Stimulated activated naive CD8-positive, alpha-beta T cell treated with anti-CD3 and anti-CD28 coated beads, Interleukin-15, amount 100 ng/mL, for 72 hours (primary cell): ENCODE measurements around the gene FXN.
"Not testable (repeated sequence)": the region's sequence is repeated elsewhere in the genome, so short reads cannot be mapped to it uniquely, and the experiment has no call there.

Source experiments
- ATAC-seq: fragments of 150-1000 bp; cut with Tn5 transposase; 2 replicates; pipeline ENCODE4 v1.10.0; 2021; ENCODE audit warnings: mild to moderate bottlenecking, moderate library complexity
- DNase-seq, 2 donors: peaks; one replicate each; pipeline ENCODE4 v3.0.0; 2021 to 2022
- H3K27ac Mint-ChIP-seq, 2 donors: one replicate each; pipeline ENCODE4 v1.8.0; 2022; ENCODE audit warnings: mild to moderate bottlenecking in 2 of 2, mixed read lengths in 2 of 2, moderate library complexity in 2 of 2
- H3K27me3 Mint-ChIP-seq: one replicate; pipeline ENCODE4 v1.8.0; 2022; ENCODE audit warnings: mixed read lengths
- H3K4me1 Mint-ChIP-seq: one replicate; pipeline ENCODE4 v1.8.0; 2022; ENCODE audit warnings: mild to moderate bottlenecking, mixed read lengths
- H3K4me3 Mint-ChIP-seq, 2 donors: one replicate each; pipeline ENCODE4 v1.8.0; 2022; ENCODE audit warnings: mild to moderate bottlenecking in 2 of 2, mixed read lengths in 2 of 2, moderate library complexity in 1 of 2
- H3K9me3 Mint-ChIP-seq, 2 donors: one replicate each; pipeline ENCODE4 v1.8.0; 2022; ENCODE audit warnings: mixed read lengths in 2 of 2

FXN gene

GRCh38 chr9:69045821-69046220 lies 10.3 kb downstream of the FXN start:
- ATAC-seq (no peak), DNase-seq (no peak)
- H3K4me3 Mint-ChIP-seq, result no peak overlapping the region
- H3K27ac Mint-ChIP-seq, result no peak overlapping the region
- peaks cover 39% of the 10 kb centered on the region for H3K4me1 Mint-ChIP-seq
- H3K9me3 Mint-ChIP-seq, result no peaks in the 10 kb centered on the region
- no peaks in the 10 kb centered on the region for H3K27me3 Mint-ChIP-seq

GRCh38 chr9:69046723-69047122 lies 11.2 kb downstream of the FXN start:
- H3K27ac Mint-ChIP-seq, result peak overlapping the region in 1 of 2 donors; percentile 19

GRCh38 chr9:69047371-69047770 lies 11.8 kb downstream of the FXN start:
- H3K27me3 Mint-ChIP-seq, result no peaks in the 10 kb centered on the region
- peaks cover 32% of the 10 kb centered on the region for H3K4me1 Mint-ChIP-seq
- no peak overlapping the region for H3K4me3 Mint-ChIP-seq
- no peaks in the 10 kb centered on the region for H3K9me3 Mint-ChIP-seq
- DNase-seq (no peak), ATAC-seq (no peak)
- peak overlapping the region in 1 of 2 donors; percentile 79 for H3K27ac Mint-ChIP-seq

More at GRCh38 chr9:69046723-69047122, 11.2 kb downstream of the FXN start:
- no peaks in the 10 kb centered on the region for H3K27me3 Mint-ChIP-seq
- peaks cover 34% of the 10 kb centered on the region for H3K4me1 Mint-ChIP-seq
- no peak overlapping the region for H3K4me3 Mint-ChIP-seq
- no peaks in the 10 kb centered on the region for H3K9me3 Mint-ChIP-seq
- DNase-seq (no peak), ATAC-seq (no peak)

- no peak for ATAC-seq
- H3K9me3 Mint-ChIP-seq, result no peaks in the 10 kb centered on the region
Observed at GRCh38 chr9:69049094-69049493, 13.5 kb downstream of the FXN start.

GRCh38 chr9:69050936-69051335 lies 15.4 kb downstream of the FXN start:
- DNase-seq, H3K4me3 Mint-ChIP-seq, H3K4me1 Mint-ChIP-seq, H3K27me3 Mint-ChIP-seq, H3K9me3 Mint-ChIP-seq, H3K27ac Mint-ChIP-seq, ATAC-seq: not testable (repeated sequence)

More at GRCh38 chr9:69049094-69049493, 13.5 kb downstream of the FXN start:
- H3K4me3 Mint-ChIP-seq, result no peak overlapping the region
- no peak overlapping the region for H3K27ac Mint-ChIP-seq
- DNase-seq, result no peak
- H3K27me3 Mint-ChIP-seq, result no peaks in the 10 kb centered on the region
- H3K4me1 Mint-ChIP-seq, result peaks cover 15% of the 10 kb centered on the region

- Mint-ChIP-seq H3K27me3 (no peaks in the 10 kb centered on the region), H3K4me3 (no peak overlapping the region), H3K9me3 (no peaks in the 10 kb centered on the region), H3K27ac (peak overlapping the region; percentile 15 to 72), H3K4me1 (peaks cover 3% of the 10 kb centered on the region)
- DNase-seq (no peak), ATAC-seq (no peak)
Observed at GRCh38 chr9:69054989-69055388, 19.4 kb downstream of the FXN start.

- Mint-ChIP-seq H3K9me3 (no peaks in the 10 kb centered on the region), H3K4me1 (peaks cover 11% of the 10 kb centered on the region), H3K4me3 (no peak overlapping the region), H3K27me3 (no peaks in the 10 kb centered on the region), H3K27ac (no peak overlapping the region)
- DNase-seq, result no peak
- no peak for ATAC-seq
Observed at GRCh38 chr9:69056191-69056815, 20.8 kb downstream of the FXN start.

GRCh38 chr9:69058101-69058500 lies 22.5 kb downstream of the FXN start:
- H3K4me3 Mint-ChIP-seq, result no peak overlapping the region
- H3K4me1 Mint-ChIP-seq, result peaks cover 11% of the 10 kb centered on the region
- ATAC-seq, result no peak
- no peaks in the 10 kb centered on the region for H3K27me3 Mint-ChIP-seq
- H3K27ac Mint-ChIP-seq, result no peak overlapping the region
- no peak for DNase-seq
- no peaks in the 10 kb centered on the region for H3K9me3 Mint-ChIP-seq

- ATAC-seq, result no peak
- peak overlapping the region in 1 of 2 donors; percentile 8 for H3K27ac Mint-ChIP-seq
Observed at GRCh38 chr9:69060766-69061165, 25.2 kb downstream of the FXN start.

GRCh38 chr9:69062195-69062594 lies 26.6 kb downstream of the FXN start:
- ATAC-seq (no peak), DNase-seq (no peak)
- Mint-ChIP-seq H3K4me1 (peaks cover 11% of the 10 kb centered on the region), H3K4me3 (no peak overlapping the region), H3K9me3 (no peaks in the 10 kb centered on the region), H3K27me3 (no peaks in the 10 kb centered on the region), H3K27ac (no peak overlapping the region)

More at GRCh38 chr9:69060766-69061165, 25.2 kb downstream of the FXN start:
- Mint-ChIP-seq H3K27me3 (no peaks in the 10 kb centered on the region), H3K4me3 (no peak overlapping the region), H3K4me1 (peaks cover 11% of the 10 kb centered on the region), H3K9me3 (no peaks in the 10 kb centered on the region)
- DNase-seq, result no peak

GRCh38 chr9:69063839-69064238 lies 28.3 kb downstream of the FXN start:
- Mint-ChIP-seq H3K4me1 (peaks cover 11% of the 10 kb centered on the region), H3K27ac (peak overlapping the region in 1 of 2 donors; percentile 53), H3K9me3 (no peaks in the 10 kb centered on the region)

GRCh38 chr9:69065660-69066059 lies 30.1 kb downstream of the FXN start:
- Mint-ChIP-seq H3K9me3 (no peaks in the 10 kb centered on the region), H3K27ac (no peak overlapping the region), H3K27me3 (no peaks in the 10 kb centered on the region), H3K4me3 (no peak overlapping the region), H3K4me1 (peaks cover 4% of the 10 kb centered on the region)
- ATAC-seq (no peak), DNase-seq (no peak)

More at GRCh38 chr9:69063839-69064238, 28.3 kb downstream of the FXN start:
- ATAC-seq, result no peak
- Mint-ChIP-seq H3K4me3 (no peak overlapping the region), H3K27me3 (no peaks in the 10 kb centered on the region)
- no peak for DNase-seq

- Mint-ChIP-seq H3K4me1 (no peaks in the 10 kb centered on the region), H3K27me3 (no peaks in the 10 kb centered on the region), H3K9me3 (no peaks in the 10 kb centered on the region), H3K27ac (peak overlapping the region in 1 of 2 donors; percentile 74), H3K4me3 (no peak overlapping the region)
- no peak for DNase-seq
- ATAC-seq, result no peak
Observed at GRCh38 chr9:69066955-69067354, 31.4 kb downstream of the FXN start.

- ATAC-seq, result no peak
- Mint-ChIP-seq H3K27ac (no peak overlapping the region), H3K4me1 (no peaks in the 10 kb centered on the region), H3K27me3 (no peaks in the 10 kb centered on the region), H3K9me3 (no peaks in the 10 kb centered on the region), H3K4me3 (no peak overlapping the region)
- DNase-seq, result no peak
Observed at GRCh38 chr9:69070201-69070600, 34.6 kb downstream of the FXN start.

- no peak overlapping the region for H3K27ac Mint-ChIP-seq
- no peak overlapping the region for H3K4me3 Mint-ChIP-seq
- ATAC-seq (no peak), DNase-seq (no peak)
- no peaks in the 10 kb centered on the region for H3K9me3 Mint-ChIP-seq
- H3K27me3 Mint-ChIP-seq, result no peaks in the 10 kb centered on the region
- H3K4me1 Mint-ChIP-seq, result no peaks in the 10 kb centered on the region
Observed at GRCh38 chr9:69071059-69071458, 35.5 kb downstream of the FXN start.

GRCh38 chr9:69073103-69073502 lies 37.6 kb downstream of the FXN start:
- no peak for DNase-seq
- H3K27me3 Mint-ChIP-seq, result no peaks in the 10 kb centered on the region
- ATAC-seq, result no peak
- no peak overlapping the region for H3K4me3 Mint-ChIP-seq
- H3K27ac Mint-ChIP-seq, result no peak overlapping the region
- H3K4me1 Mint-ChIP-seq, result no peaks in the 10 kb centered on the region
- no peaks in the 10 kb centered on the region for H3K9me3 Mint-ChIP-seq

GRCh38 chr9:69074801-69075200 lies 39.2 kb downstream of the FXN start:
- Mint-ChIP-seq H3K27ac (no peak overlapping the region), H3K9me3 (peaks cover 0 to 10% of the 10 kb centered on the region in 2 donors), H3K4me3 (no peak overlapping the region), H3K27me3 (no peaks in the 10 kb centered on the region), H3K4me1 (no peaks in the 10 kb centered on the region)
- no peak for DNase-seq
- no peak for ATAC-seq
